Ascending aorta (tissue), 2 donors: Measurements from ENCODE around the gene AGAP1. TPM values are rescaled to one million over a fixed set of nuclear protein-coding genes. Genes with fewer than 3 reads are reported as not detected.

Experiments
- DNase-seq, 2 donors: peaks; one replicate each; pipeline ENCODE4 v3.0.0-alpha.2; 2019; ENCODE audit warnings: low spot score in 2 of 2
- H3K27ac ChIP-seq, 2 donors: fragments of 200-600 bp; sonication (generic); one replicate each; pipeline ENCODE4 v1.5.1; 2016 to 2017; ENCODE audit warnings: mild to moderate bottlenecking in 1 of 2
- H3K27me3 ChIP-seq: fragments of 200-600 bp; sonication (generic); one replicate; pipeline ENCODE4 v1.5.1; 2017
- H3K36me3 ChIP-seq, 2 donors: fragments of 200-600 bp; sonication (generic); one replicate each; pipeline ENCODE4 v1.5.1; 2016
- H3K4me1 ChIP-seq, 2 donors: fragments of 200-600 bp; sonication (generic); one replicate each; pipeline ENCODE4 v1.5.1; 2016 to 2017; ENCODE audit warnings: mild to moderate bottlenecking in 1 of 2
- H3K4me3 ChIP-seq, 2 donors: fragments of 200-600 bp; sonication (generic); one replicate each; pipeline ENCODE4 v1.5.1; 2016 to 2017; ENCODE audit warnings: mild to moderate bottlenecking in 1 of 2
- H3K9me3 ChIP-seq, 2 donors: fragments of 200-600 bp; sonication (generic); one replicate each; pipeline ENCODE4 v1.5.1; 2016
- intact Hi-C: fragments of 100-400 bp; cut with DNase I; formaldehyde crosslinking; loops from one replicate; pipeline ENCODE4 v1.15.1; 2023
- total RNA-seq: library from RNA; depleted of rRNA; stranded (reverse); fragments of >200 nt; gene quantifications from one replicate; pipeline ENCODE4 v1.1.0, GENCODE V29; 2016
- TF ChIP-seq, protein P1 (sequence below), 3 experiments: fragments of 200-600 bp in 2 of 3; fragments of 450-650 bp in 1 of 3; sonication (generic) in 2 of 3; IDR thresholded peaks; one replicate each; pipeline ENCODE4 v1.5.1; 2016 to 2019; ENCODE audit warnings: antibody characterized with exemption in 3 of 3, mild to moderate bottlenecking in 1 of 3, moderate library complexity in 1 of 3

AGAP1 gene
- total RNA-seq, 1 donor from 2014 or later: 19.7 TPM

DNA sequence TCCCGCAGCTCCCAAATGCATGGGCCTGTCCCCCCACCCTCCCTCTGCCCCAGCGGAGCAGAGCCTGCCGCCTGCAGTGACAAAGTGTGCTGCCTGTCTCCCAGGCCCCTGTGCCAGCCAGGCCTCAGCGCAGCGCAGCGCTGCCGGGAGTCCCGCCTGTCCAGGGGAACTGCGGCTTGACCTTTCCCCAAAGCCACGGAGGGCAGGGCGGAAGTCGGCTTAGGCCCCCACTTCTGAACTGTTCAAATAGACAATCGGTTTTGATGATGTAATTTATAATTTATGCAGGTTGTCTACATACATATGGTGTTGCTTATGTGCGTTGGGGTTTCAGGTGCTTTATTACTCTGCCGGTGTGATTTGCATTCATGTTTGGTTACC, 667.2 kb downstream of the AGAP1 start:
- H3K4me1 ChIP-seq: peaks cover 5 to 11% of the 10 kb centered on the region in 2 donors
- DNase-seq: no peak
- intact Hi-C loops: no loop called here
- TF ChIP-seq, protein P1, sequence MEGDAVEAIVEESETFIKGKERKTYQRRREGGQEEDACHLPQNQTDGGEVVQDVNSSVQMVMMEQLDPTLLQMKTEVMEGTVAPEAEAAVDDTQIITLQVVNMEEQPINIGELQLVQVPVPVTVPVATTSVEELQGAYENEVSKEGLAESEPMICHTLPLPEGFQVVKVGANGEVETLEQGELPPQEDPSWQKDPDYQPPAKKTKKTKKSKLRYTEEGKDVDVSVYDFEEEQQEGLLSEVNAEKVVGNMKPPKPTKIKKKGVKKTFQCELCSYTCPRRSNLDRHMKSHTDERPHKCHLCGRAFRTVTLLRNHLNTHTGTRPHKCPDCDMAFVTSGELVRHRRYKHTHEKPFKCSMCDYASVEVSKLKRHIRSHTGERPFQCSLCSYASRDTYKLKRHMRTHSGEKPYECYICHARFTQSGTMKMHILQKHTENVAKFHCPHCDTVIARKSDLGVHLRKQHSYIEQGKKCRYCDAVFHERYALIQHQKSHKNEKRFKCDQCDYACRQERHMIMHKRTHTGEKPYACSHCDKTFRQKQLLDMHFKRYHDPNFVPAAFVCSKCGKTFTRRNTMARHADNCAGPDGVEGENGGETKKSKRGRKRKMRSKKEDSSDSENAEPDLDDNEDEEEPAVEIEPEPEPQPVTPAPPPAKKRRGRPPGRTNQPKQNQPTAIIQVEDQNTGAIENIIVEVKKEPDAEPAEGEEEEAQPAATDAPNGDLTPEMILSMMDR (IDR thresholded peaks at IDR 0.05): no peak
- H3K27ac ChIP-seq: no peak overlapping the region
- H3K9me3 ChIP-seq: no peaks in the 10 kb centered on the region
- H3K27me3 ChIP-seq: peaks cover 4% of the 10 kb centered on the region
- no peak overlapping the region for H3K4me3 ChIP-seq
- no peaks in the 10 kb centered on the region for H3K36me3 ChIP-seq

DNA sequence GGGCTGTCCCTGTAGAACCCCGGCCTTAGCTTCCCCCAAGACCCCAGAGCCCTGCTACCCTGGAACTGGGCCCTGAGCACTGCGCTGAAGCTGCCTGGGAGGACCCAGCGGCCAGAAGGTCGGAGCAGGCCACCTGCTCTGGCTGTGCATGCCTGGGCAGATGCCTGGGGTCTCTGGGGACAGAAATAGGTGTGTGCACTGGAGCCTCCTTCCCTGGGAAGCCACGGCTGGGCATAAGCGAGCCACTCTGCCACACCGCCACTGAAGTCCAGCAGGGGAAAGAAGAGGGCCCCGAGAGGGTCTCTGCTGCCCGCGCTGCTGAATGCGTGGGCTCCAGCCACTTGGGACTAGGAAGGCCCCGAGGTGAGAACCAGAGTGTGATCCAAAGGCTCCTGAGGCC, 667.7 kb downstream of the AGAP1 start:
- Histone ChIP-seq H3K4me3 (no peak overlapping the region), H3K9me3 (no peaks in the 10 kb centered on the region), H3K27ac (no peak overlapping the region), H3K4me1 (peaks cover 10 to 11% of the 10 kb centered on the region in 2 donors), H3K36me3 (no peaks in the 10 kb centered on the region), H3K27me3 (peaks cover 9% of the 10 kb centered on the region)
- no peak for DNase-seq
- intact Hi-C loops: no loop called here
- TF ChIP-seq, protein P1 (IDR thresholded peaks at IDR 0.05): no peak

DNA sequence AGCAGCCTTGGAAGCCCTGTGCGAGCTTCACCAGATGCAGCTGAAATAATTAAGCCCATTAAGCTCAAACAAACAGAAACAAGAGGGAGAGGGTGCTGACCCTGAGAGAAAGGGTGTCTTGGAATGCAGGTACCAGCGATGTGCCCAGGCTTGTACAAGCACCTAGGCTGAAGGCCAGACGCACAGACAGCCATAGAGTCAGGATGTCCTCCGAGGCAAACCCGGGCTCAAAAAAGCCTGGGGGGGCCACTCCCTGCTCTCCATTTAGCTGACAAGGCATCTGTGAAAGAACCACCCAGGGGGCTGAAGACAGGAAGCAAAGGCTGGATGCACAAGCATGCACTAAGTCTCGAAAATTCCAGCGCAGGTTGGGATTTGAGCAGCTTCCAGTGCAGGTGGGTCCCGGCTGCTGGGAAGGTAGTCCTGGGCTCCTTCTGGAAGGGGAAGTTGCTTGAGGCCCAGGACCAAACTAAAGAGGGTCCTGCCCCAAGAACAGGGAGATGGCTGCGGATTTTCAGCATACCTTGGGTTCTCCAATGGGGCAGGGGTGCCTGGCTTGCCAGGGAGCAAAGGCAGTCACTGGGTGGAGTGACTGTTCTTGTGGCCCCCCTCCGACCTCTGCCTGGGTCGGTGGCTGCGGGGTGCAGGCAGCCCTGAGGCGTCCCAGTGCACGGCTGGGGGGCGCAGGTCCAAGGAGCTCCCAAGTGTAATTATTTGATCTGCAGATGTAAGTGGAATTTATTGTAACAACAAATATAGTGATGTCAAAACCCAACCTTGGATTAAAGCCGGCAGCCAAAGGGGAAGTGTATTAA, 668.4 kb downstream of the AGAP1 start:
- TF ChIP-seq, protein P1 (IDR thresholded peaks at IDR 0.05): no peak
- H3K4me3 ChIP-seq: no peak overlapping the region
- no peaks in the 10 kb centered on the region for H3K36me3 ChIP-seq
- H3K27ac ChIP-seq: no peak overlapping the region
- intact Hi-C loops: no loop called here
- H3K9me3 ChIP-seq: no peaks in the 10 kb centered on the region
- H3K27me3 ChIP-seq: peaks cover 16% of the 10 kb centered on the region
- DNase-seq: no peak
- H3K4me1 ChIP-seq: peaks cover 16% of the 10 kb centered on the region in 2 donors

DNA sequence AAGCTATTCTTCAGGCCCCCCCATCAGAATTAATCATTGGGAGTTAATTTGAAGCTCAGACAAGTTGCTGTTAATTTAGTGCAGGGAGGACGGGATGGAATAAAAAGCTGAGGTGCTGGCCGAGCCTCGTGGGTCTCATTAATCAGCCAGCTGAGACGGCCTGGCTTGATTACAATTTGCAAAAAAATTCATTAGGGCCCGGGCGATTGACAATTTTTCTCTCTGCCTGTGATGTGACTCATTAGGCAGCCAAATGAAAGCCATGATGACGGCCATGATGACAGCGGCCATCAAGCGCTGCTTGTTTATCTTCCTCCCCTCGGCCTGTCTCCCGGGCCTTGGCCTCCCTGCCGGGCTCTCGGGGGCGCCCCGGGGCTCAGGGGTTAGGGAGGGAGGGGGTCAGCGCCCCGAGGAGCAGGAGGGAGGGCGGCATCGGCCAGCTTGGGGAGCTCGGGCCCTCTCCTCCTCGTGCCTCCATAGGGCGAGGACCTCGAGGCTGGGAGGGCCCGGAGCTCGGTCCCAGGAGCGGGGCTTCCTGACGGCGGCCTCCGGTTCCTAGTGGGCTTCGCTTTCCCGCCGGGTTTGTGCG, 669.1 kb downstream of the AGAP1 start:
- Histone ChIP-seq H3K36me3 (no peaks in the 10 kb centered on the region), H3K9me3 (no peaks in the 10 kb centered on the region), H3K4me3 (no peak overlapping the region), H3K4me1 (peaks cover 18 to 21% of the 10 kb centered on the region in 2 donors), H3K27me3 (peaks cover 21% of the 10 kb centered on the region), H3K27ac (no peak overlapping the region)
- no peak for DNase-seq
- TF ChIP-seq, protein P1 (IDR thresholded peaks at IDR 0.05): no peak
- intact Hi-C loops: no loop called here

DNA sequence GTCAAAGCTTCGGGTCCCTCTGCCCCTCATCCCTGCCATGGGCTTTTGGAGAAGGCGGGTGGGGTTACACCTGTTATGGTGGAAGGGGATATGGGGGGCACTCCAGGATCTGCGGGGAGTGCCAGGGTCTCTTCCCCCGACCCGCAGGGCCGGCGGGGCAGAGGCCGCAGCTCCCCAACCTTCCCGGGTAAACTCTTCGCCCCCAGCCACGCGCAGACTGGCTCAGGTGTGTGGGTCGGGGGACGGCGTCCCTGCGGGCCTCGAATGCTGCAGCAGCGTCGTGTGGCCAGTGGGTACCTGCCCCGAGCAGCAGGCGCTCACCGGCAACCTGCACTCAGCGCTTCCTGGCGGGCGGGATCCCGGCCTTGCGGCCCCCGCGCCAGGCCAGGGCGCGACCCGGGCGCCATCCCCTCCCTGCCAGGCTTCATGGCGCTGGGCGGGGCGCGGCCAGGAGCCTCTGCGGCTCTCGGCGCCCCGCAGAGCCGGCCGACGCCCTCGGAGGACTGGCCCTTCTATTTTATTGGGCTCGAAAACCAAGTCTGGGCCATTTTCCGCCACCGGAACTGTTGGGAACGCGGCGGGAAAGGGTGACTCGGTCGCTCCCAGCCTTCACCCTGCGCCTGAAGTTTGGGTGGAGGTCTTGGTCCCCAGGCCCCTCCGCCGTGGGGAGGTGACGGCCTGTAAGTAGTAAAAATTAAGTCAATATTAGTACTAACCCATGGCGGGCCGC, 669.8 kb downstream of the AGAP1 start:
- H3K27ac ChIP-seq: no peak overlapping the region
- DNase-seq: no peak
- intact Hi-C loops: no loop called here
- H3K36me3 ChIP-seq: no peaks in the 10 kb centered on the region
- H3K4me1 ChIP-seq: peaks cover 18 to 22% of the 10 kb centered on the region in 2 donors
- peaks cover 28% of the 10 kb centered on the region for H3K27me3 ChIP-seq
- H3K4me3 ChIP-seq: peak overlapping the region; percentile 14 to 62
- H3K9me3 ChIP-seq: no peaks in the 10 kb centered on the region
- TF ChIP-seq, protein P1 (IDR thresholded peaks at IDR 0.05): no peak
